Left ventricle myocardium inferior (tissue), 1 donor: ENCODE data around the gene TAS2R16. TPM values are rescaled to one million over a fixed set of nuclear protein-coding genes. Genes with fewer than 3 reads are reported as not detected.
"Not testable (repeated sequence)": the region's sequence is repeated elsewhere in the genome, so short reads cannot be mapped to it uniquely, and the experiment has no call there.

Experiments
- DNase-seq: peaks from one replicate; pipeline ENCODE4 v3.0.0-alpha.2; 2020
- H3K27ac ChIP-seq: fragments of 200-600 bp; replicated peaks from 2 replicates; pipeline ENCODE4 v1.8.0; 2021
- H3K27me3 ChIP-seq: fragments of 200-600 bp; 2 replicates; pipeline ENCODE4 v1.8.0; 2021; ENCODE audit warnings: low read depth
- H3K36me3 ChIP-seq: fragments of 200-600 bp; 2 replicates; pipeline ENCODE4 v1.8.0; 2021
- H3K4me1 ChIP-seq: fragments of 200-600 bp; 2 replicates; pipeline ENCODE4 v1.8.0; 2021
- H3K4me3 ChIP-seq: fragments of 200-600 bp; 2 replicates; pipeline ENCODE4 v1.8.0; 2021; ENCODE audit warnings: mild to moderate bottlenecking, moderate library complexity
- H3K9me3 ChIP-seq: fragments of 200-600 bp; replicated peaks from 2 replicates; pipeline ENCODE4 v1.8.0; 2021
- intact Hi-C: fragments of 100-400 bp; cut with micrococcal nuclease; formaldehyde crosslinking; loops from one replicate; pipeline ENCODE4 v1.11.0; 2022
- total RNA-seq: library from RNA; stranded (reverse); fragmentation: NEBNext Ultra II Directional; extraction: Animal tissue kit (Norgen Biotek cat#: 25700); gene quantifications from one replicate; pipeline ENCODE4 v1.2.1, GENCODE V29; 2021
- TF ChIP-seq, protein P1 (sequence below): fragments of 200-600 bp; IDR thresholded peaks from 2 replicates; pipeline ENCODE4 v1.8.0; 2021; ENCODE audit warnings: antibody characterized with exemption, mild to moderate bottlenecking, borderline replicate concordance
- donor health status: DM: no; HTN: yes; CAD: no; lungs with severe emphysema.

TAS2R16 gene
- total RNA-seq, 1 donor from 2014 or later = not detected

DNA sequence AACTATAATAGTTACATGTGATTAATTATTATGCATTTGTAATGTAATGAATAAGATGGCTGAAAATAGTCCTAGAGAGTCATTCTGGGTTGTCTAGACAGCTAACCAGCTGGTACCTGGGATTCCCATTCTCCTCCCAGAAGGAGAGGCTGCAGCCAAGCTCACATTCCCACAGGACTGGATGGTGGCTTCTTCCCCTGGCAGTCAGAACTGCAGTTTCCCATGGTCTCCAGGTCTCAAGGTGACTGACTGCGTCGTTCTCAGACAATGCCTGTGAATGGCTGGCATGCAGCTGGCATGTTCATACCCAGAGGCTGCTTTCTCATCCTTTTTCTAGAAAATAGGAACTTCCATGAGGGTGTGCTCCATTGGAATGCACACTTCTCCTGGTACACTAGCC, 21.3 kb downstream of the TAS2R16 start:
- Histone ChIP-seq H3K9me3 (no peaks in the 10 kb centered on the region), H3K36me3 (no peaks in the 10 kb centered on the region), H3K27me3 (no peaks in the 10 kb centered on the region), H3K27ac (no peak overlapping the region), H3K4me1 (no peaks in the 10 kb centered on the region), H3K4me3 (no peak overlapping the region)
- intact Hi-C loops = no loop called here
- TF ChIP-seq, protein P1, sequence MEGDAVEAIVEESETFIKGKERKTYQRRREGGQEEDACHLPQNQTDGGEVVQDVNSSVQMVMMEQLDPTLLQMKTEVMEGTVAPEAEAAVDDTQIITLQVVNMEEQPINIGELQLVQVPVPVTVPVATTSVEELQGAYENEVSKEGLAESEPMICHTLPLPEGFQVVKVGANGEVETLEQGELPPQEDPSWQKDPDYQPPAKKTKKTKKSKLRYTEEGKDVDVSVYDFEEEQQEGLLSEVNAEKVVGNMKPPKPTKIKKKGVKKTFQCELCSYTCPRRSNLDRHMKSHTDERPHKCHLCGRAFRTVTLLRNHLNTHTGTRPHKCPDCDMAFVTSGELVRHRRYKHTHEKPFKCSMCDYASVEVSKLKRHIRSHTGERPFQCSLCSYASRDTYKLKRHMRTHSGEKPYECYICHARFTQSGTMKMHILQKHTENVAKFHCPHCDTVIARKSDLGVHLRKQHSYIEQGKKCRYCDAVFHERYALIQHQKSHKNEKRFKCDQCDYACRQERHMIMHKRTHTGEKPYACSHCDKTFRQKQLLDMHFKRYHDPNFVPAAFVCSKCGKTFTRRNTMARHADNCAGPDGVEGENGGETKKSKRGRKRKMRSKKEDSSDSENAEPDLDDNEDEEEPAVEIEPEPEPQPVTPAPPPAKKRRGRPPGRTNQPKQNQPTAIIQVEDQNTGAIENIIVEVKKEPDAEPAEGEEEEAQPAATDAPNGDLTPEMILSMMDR = no peak
- DNase-seq = no peak

DNA sequence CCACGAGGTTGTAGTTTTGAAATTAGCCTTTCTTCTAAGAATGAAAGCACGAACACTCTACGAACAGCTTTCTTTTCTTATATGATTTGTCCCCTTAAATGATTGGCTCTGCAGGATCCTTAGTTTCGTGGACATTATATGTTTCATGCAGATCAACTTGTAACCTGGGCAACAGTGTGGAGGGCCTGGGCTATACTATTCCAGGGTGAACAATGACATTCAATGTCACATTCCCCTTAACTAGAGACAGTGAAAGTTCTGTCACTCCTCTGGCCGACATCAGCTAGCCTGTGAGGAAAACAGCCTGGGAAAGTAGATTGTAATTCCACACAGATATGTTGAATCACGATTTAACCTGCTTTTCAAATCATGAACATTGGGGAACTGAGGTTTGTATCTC, 23.4 kb downstream of the TAS2R16 start:
- no peak overlapping the region for H3K4me3 ChIP-seq
- no peaks in the 10 kb centered on the region for H3K27me3 ChIP-seq
- TF ChIP-seq, protein P1 = no peak

DNA sequence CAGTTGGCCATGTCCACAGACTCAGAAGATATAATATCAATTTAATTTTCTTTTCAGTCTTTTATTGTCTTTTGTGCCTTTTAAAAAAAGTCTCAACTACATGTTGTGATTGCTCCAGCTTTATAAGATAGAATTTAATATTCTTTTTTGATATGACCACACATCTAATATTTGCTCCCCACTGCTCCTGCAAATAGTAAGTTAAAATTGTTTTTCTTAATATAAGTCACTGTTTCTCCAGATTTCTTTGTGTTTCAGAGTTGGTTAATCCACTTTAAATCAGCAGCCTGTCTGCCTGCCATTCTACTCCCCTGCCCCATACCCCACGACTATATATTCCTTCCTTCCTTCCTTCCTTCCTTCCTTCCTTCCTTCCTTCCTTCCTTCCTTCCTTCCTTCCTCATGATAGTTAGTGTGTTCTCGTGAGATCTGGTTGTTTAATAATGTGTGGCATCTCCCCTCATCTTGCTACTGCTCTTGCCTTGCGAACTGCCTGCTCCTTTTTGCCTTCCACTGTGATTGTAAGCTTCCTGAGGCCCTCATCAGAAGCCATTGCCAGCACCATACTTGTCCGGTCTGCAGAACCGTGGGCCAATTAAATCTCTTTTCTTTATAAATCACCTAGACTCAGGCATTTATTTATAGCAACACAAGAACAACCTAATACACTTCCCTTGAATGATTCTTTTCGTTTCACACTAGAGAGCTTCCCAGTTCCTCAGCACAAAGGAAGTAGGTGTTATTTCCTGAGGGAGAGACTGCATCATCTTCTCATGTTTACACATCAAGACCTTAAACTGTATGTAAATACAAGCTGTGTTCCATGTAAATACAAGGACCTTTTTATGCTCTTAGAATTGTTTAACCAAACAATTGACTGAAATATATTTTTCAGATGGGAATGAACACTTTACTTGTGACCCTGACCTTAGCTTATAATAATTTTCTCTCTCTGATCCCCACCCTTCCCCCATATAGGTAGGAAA, 24.5 kb downstream of the TAS2R16 start:
- Histone ChIP-seq H3K27me3 (no peaks in the 10 kb centered on the region), H3K4me1 (no peaks in the 10 kb centered on the region), H3K27ac (no peak overlapping the region), H3K36me3 (no peaks in the 10 kb centered on the region), H3K4me3 (no peak overlapping the region), H3K9me3 (no peaks in the 10 kb centered on the region)
- TF ChIP-seq, protein P1 = no peak
- intact Hi-C loops = no loop called here
- DNase-seq = no peak

More for the DNA sequence above, 23.4 kb downstream of the TAS2R16 start:
- no peak for DNase-seq
- intact Hi-C loops = no loop called here
- no peaks in the 10 kb centered on the region for H3K9me3 ChIP-seq
- H3K4me1 ChIP-seq = no peaks in the 10 kb centered on the region
- no peaks in the 10 kb centered on the region for H3K36me3 ChIP-seq
- no peak overlapping the region for H3K27ac ChIP-seq

DNA sequence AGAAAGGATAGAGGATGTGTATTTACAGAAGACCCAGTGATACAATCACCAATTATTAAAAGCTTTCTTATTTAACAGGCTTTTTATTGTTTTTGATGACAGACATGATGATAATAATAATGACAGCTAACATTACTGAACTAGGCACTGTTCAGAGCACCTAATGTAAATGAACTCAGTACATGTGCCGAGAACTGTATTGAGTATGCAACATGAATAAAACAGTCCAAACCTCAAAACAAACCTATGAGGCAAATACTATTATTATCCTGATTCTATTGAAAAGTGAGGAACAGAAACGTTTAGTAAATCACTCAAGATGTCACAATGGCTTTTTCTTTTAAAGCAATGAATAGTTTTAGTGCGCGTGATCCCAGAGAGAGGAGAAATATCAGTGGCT, 27.1 kb downstream of the TAS2R16 start:
- H3K27ac ChIP-seq = no peak overlapping the region
- intact Hi-C loops = no loop called here

DNA sequence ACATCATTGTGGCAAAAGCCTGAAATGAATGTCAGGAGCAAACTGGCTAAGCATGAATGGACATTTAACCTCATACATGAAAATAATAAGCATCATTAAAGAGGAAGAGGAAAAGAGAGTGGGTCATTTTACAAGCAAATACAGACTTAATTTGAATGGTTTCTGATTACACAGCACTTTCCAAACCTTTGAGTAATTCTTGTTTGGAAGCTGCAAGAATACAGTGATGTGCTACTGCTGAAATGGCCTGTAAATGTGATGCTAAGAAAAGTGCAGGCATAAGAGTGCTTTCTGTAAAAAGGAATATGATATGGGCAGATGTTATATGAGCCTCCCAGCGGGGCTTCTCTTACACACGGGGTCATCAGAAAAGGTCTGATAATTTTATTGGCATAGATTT, 30.2 kb downstream of the TAS2R16 start:
- TF ChIP-seq, protein P1 = no peak
- Histone ChIP-seq H3K27ac (no peak overlapping the region), H3K36me3 (no peaks in the 10 kb centered on the region), H3K4me3 (no peak overlapping the region), H3K27me3 (no peaks in the 10 kb centered on the region), H3K4me1 (no peaks in the 10 kb centered on the region), H3K9me3 (no peaks in the 10 kb centered on the region)
- intact Hi-C loops = no loop called here
- no peak for DNase-seq

More for the DNA sequence above, 27.1 kb downstream of the TAS2R16 start:
- no peaks in the 10 kb centered on the region for H3K27me3 ChIP-seq
- no peak overlapping the region for H3K4me3 ChIP-seq
- no peaks in the 10 kb centered on the region for H3K9me3 ChIP-seq
- TF ChIP-seq, protein P1 = no peak
- H3K36me3 ChIP-seq = no peaks in the 10 kb centered on the region
- no peaks in the 10 kb centered on the region for H3K4me1 ChIP-seq
- no peak for DNase-seq

DNA sequence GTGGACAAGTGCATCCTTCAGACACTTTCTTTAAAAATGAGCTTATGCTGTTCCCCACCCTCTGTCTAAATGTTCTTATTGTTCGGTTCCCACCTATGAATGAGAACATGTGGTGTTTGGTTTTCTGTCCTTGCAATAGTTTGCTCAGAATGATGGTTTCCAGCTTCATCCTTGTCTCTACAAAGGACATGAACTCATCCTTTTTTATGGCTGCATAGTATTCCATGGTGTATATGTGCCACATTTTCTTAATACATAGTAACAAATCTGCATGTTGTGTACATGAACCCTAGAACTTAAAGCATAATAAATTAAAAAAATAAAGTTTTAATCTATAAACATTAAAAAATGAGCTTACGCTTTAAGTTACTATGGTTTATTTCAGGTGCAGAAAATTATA, 41.8 kb downstream of the TAS2R16 start:
- H3K9me3 ChIP-seq, intact Hi-C loops, DNase-seq: not testable (repeated sequence)

More for the DNA sequence above, 41.8 kb downstream of the TAS2R16 start:
- not testable (repeated sequence) for H3K4me3 ChIP-seq, H3K36me3 ChIP-seq, H3K27ac ChIP-seq, H3K27me3 ChIP-seq, H3K4me1 ChIP-seq
